Stromal cell of bone marrow (primary cell): ENCODE data around the gene IFT172.

Source experiments
- DNase-seq: peaks from one replicate; pipeline ENCODE4 v3.0.0-alpha.2; 2012; ENCODE audit warnings: low read depth

IFT172 gene

DNA sequence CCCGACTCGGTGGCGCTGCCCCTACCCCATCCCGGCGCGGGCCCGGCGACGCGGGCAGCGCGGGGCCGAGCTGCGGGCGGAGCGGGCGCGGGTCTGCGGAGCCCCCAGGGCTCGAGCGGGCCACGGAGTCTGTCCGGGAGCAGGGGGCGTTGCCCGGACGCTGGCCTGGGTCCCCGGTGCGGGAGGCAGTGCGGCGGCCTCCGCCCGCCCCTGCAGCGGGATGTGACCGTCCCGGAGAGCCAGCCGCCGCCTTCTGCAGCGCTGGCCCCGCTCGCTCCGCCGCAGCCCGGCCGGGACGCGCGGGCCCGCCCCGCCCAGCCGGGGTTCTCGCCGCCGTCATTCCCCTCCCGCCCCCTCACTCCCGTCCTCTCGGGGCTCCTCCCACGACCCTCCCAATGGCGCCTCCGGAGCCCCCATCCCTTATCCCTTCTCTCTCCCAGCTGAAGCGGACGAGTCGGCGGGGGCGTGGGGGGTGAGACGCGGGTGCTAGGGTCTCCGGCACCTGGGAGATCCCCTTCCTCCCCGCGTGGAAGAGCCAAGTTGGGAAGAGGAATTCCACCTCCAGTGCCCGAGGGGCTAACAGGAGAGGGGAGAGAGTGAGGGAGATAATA lies 5.5 kb upstream of the IFT172 start, which contains the start of gene FNDC4:
Gene FNDC4 (minus strand): TSS at position 257 of the 611 bp plus-strand sequence. CDS start 521 bp downstream, outside the sequence.
- DNase-seq, result no peak

DNA sequence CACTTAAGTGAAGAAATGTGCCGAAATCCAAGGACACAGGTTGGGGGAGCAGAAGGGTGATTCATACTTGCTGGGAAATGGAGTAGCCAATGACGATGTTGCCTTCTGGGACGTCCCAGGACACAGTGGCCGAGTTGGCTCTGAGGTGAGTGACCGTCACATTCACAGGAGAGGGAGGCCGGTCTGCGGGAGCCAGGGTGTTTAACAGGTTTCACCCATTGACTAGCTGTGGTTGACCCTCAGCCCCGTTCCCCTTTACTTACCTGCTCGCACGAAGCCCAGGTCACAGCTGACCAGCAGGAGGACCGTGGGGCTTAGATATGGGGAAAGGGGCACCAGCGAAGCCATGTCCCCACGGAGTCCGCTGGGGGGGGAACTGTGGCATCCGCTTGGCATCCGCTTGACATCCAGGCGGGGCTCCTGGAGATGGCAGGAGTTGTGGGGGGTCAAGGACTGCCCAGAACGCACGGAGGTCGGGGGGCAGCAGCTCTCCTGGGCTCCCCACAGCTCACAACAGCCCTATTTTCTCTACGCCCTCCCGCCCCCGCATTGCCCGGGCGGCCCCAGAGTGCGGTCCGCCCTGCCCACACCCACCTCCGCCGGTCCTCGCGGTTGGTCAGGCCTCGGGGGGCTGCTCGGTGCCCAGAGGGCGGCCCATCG lies 4.9 kb upstream of the IFT172 start:
- peak; percentile 47 for DNase-seq

DNA sequence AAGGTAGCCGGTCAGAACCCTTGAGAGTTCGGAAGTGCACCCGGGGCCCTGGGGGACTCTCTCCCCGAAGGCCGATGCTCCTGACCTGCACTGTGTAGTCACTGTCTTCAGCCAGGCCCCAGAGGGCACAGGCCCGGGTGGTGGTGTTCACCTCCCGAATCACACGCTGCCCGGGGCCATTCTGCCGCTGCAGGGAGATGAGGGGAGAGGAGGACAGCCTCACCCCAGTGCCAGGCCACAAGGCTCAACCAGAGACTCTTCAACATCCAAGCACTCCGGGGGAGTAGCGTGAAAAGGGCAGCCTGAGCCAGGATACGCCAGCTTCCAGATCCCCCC lies 4.4 kb upstream of the IFT172 start:
- no peak for DNase-seq

- DNase-seq, result no peak
These were observed 3.0 kb upstream of the IFT172 start for GRCh38 chr2:27492557-27492956.

DNA sequence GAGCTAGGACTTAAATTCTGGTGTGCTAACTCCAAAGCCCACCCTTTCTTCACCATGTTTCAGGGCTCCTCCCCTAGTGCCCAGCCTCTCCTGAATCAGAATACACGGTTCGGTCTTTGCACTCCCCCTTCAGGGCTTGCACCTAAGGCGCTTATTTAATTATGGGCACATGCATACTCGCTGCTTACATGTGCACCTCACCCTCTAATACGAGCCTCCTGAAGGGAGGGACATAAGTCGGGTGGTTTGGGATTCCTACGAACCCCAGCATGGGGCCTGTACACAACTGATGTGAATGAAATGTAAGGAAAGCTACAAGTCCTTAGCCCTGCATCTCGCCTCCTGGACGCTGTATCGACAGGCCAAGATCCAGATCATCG lies 435 bp downstream of the IFT172 start:
- no peak for DNase-seq

DNA sequence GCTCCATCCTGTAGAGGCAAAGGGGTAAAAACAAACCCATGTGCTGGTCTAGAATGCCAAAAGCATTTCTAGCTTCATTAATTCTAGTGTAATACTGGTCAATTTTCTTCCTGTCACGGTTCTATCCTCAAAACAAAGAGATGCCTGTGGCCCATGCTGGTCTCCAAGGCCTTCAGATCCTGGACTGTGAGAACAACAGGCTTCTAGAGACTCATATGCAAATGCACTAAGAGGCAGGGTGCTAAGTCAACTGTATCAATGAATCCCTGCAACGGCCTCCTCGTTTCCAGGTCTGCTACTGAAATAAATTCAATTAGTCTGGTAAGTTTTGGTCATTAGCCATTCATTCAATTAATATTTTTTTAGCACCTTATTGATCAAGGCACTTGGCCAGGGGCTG lies 4.0 kb downstream of the IFT172 start:
- no peak for DNase-seq

- DNase-seq, result no peak
These were observed 17.6 kb downstream of the IFT172 start for GRCh38 chr2:27471961-27472360.

DNA sequence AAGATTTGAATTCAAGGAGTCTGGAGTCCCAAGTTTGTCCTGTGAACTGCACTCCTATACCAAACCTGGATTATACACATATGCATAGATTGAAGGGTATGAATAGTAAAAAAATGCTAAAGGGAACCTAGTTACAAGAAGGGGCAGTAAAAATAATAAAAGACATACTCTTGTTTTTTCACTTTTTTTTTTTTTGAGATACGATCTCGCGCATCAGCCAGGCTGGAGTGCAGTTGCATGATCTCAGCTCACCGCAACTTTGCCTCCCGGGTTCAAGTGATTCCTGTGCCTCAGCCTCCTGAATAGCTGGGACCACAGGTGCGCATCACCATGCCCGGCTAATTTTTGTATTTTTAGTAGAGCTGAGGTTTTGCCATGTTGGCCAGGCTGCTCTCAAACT lies 25.1 kb downstream of the IFT172 start:
- no peak for DNase-seq

DNA sequence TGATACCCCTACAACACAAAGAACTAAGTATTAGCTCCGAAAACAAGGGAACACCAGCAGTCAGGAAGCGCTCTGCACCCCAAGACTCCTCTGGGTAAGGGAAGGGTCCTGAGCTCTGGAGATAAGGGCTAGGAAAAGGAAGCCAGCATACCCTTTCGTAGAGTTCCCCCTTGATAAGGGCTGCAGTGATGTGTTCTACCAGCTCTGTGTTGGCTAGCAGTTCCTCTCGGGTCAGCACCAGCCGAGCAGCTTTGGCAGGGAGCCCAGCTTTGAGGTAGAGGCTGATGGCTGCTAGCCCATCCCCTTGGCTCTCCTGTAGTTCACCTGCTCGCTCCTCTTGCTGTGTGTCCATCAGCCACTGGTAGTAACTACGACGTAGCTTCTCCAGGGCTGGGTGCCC lies 28.4 kb downstream of the IFT172 start:
- DNase-seq, result no peak

DNA sequence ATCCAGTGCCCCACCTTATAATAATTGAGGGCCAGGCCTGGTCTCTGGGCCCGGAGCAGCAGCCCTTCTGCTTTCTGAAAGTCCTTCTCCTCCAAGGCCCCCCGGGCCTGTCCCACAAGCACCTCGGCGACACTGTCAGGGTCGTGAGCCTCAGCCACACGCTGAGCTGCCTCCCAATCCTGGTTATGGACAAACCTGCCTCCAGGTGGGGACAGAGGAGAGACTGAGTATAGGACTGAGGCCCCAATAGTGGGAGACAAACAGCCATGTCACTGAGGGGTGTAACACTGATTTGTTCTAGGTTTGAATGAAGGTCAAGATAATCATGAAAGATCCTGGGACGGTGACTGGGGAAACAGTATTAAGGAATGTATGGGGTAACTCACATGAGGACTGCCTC lies 35.6 kb downstream of the IFT172 start:
- no peak for DNase-seq

DNA sequence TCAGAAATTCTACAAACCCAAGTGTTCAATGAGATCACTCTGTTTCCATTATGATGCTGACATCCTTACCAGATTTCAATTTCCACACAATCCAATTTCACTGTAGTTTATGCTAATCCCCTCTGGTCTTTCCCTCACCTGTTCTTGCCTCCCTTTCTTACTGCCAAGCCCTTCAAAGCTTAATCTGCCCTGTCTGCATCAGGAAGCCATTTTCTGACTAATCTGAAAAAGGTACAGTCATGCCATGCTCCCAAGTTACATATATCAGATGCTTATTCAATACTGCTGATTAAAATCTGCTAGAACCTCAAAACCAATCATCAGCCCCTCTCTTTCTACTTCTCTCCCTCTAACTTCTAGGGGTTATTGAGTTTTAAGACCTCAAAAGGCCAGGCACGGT lies 38.4 kb downstream of the IFT172 start:
- DNase-seq, result no peak

DNA sequence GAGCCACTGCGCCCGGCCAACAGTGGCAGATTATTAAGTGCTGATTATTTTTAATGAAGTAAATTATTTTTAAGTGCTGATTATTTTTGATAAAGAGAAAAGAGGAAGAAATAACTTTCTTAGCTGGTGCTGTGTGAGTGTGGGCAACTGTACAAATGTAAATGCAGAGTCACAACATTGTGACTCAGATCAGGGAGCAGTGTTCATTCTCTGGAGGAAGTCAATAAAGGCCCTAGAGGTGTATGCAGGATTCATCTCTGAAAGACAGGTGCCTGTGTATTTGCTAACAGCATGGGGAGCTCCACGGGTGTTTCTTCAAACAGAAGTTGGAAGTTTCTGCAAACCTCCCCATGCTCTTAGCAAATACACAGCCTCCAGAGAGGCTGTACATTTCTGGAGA lies 41.2 kb downstream of the IFT172 start:
- DNase-seq, result no peak

- no peak for DNase-seq
These were observed 43.5 kb downstream of the IFT172 start for GRCh38 chr2:27446057-27446456.

GRCh38 chr2:27445615-27446014 lies 43.9 kb downstream of the IFT172 start:
- DNase-seq, result no peak

DNA sequence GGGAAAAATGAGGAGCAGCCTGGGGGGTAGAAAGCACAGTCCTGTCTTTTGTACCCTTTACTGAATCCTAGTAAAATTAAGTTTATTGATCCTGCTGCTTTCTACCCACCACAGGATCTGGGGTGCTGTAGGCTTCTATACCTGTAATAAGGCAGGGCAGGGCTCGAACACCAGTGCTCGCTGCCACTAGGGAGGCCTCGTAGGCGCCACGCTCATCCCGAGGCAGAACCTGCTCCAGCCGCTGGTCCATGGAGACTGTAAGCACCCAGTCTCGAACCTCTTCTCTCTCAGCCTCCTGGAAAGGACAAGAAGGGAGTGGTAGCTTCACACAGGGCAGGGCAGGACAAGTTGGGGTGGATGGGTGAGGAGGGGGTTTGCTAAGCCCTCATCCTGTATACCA lies 44.4 kb downstream of the IFT172 start:
- no peak for DNase-seq

DNA sequence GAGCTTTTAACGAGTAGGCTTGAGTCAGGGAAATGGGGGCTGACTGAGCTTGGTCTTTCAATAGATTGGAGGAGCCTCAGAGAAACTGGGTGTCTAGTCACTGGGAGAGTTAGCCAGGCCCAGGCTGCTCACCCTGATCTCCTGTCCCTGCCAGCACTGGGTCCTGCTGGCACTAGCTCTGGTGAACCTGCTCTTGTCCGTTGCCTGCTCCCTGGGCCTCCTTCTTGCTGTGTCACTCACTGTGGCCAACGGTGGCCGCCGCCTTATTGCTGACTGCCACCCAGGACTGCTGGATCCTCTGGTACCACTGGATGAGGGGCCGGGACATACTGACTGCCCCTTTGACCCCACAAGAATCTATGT lies 46.6 kb downstream of the IFT172 start:
- no peak for DNase-seq

DNA sequence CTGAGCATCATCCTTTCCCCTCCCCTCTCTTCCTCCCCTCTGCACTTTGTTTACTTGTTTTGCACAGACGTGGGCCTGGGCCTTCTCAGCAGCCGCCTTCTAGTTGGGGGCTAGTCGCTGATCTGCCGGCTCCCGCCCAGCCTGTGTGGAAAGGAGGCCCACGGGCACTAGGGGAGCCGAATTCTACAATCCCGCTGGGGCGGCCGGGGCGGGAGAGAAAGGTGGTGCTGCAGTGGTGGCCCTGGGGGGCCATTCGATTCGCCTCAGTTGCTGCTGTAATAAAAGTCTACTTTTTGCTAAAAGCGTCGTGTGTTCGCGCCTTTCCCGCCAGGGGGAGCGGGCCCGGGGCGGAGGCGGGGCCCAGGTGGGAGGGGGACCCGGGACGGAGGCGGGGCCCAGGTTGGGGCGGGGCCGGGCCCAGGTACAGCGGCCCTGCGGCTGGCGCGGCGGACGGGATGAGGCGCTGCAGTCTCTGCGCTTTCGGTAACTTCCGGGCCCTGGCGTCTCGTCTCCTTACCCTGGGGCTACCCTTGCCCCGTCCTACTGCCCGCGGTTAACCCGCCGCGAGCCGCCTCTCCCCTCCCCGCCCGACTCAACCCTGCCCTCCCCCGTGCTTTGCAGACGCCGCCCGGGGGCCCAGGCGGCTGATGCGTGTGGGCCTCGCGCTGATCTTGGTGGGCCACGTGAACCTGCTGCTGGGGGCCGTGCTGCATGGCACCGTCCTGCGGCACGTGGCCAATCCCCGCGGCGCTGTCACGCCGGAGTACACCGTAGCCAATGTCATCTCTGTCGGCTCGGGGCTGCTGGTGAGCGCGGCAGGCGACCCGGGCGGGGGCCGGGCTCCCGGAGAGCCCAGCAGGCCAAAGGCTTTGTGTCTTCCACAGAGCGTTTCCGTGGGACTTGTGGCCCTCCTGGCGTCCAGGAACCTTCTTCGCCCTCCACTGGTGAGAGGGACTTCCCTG lies 47.3 kb downstream of the IFT172 start, which contains the start of gene KRTCAP3:
Gene KRTCAP3 (plus strand): TSS at position 424 of the 962 bp plus-strand sequence. CDS start 32 bp downstream, at position 456.
- DNase-seq, result no peak

DNA sequence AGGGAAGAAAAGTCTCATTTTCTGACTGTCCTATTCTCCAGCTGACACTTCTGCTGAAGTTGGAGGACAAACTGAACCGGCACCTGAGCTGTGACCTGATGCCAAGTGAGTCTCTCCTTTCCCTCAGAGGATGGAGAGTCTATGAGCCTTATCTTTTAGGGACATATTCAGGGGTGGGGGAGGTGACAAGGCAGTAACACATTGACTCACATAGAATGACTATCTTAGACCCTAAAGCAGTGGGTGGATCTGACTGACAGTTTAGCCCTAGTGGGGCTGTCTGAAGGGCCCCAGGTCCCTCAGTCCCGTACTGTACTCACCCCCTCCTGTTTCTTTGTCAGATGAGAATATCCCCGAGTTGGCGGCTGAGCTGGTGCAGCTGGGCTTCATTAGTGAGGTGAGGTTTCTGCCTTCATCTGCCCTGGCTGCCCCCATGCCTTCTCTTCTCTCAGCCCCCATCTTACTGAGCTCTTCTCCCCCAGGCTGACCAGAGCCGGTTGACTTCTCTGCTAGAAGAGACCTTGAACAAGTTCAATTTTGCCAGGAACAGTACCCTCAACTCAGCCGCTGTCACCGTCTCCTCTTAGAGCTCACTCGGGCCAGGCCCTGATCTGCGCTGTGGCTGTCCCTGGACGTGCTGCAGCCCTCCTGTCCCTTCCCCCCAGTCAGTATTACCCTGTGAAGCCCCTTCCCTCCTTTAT lies 48.2 kb downstream of the IFT172 start:
- no peak for DNase-seq

- DNase-seq, result no peak
These were observed 53.9 kb downstream of the IFT172 start for GRCh38 chr2:27435628-27436027.

GRCh38 chr2:27431395-27431794 lies 58.1 kb downstream of the IFT172 start:
- DNase-seq, result peak; percentile 39

- DNase-seq, result peak; percentile 63
These were observed 60.5 kb downstream of the IFT172 start for GRCh38 chr2:27428978-27429541.
